NCI-H1694 treated with DMSO at 0.1 percent for 48 hours (cell line): ENCODE data around the gene ABLIM3.
"Not testable (repeated sequence)": the region's sequence is repeated elsewhere in the genome, so short reads cannot be mapped to it uniquely, and the experiment has no call there.

Experiments used
- DNase-seq: peaks from one replicate; lab custom pipeline; 2025; lab: John Stamatoyannopoulos, UW

The ABLIM3 gene

DNA sequence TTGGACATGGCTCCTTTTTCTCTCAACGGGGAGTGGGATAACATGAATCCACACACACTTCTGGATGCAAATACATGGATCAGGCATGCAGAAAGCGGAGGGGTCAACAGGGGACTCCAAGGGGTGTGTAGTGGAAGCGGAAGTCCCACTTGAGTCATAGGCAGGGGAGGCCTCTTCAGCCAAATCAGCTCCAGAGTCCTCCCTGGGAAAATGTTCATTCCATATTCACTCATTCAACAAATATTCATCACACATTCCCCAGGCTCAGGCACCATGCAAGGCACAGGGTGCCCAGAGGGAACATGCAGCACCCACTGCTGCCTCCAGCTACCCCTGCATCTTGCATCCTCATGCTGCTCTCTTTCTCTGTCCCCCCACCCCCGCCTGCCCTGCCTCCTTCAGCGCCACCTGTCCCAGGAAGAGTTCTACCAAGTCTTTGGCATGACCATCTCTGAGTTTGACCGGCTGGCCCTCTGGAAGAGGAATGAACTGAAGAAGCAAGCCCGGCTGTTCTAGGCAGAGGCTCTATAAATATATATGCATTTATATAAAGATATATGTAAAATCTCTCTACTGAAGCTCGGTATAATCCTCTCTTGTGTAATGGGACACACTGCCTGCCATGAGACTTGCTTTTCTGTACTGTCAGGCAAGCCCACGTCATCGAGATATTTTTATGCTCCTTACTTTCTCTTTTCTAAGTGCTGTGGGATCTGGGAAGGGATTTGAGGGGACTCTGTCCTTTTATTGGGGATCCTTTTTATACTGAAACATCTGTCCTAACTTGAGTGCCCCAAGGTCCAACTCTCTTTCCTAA, 116.8 kb downstream of the ABLIM3 start:
- no peak for DNase-seq

DNA sequence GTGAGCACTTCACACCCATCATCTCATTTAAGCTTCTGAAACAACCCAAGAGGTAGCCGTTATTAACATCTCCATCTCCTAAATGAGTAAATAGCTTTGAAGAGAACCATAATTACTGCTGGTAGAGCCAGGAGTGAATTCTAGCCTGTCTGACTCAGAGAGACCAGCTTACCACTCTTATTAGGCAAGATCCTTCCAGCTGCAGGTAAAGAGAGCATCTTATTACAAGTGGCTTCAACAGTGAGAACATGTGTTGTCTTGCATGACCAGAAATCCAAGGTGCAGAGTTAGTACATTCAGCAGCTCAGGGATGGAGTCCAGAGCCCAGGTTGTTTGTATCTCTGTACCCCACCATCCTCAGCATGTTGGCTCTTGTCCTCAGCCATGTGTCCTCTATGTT, 119.5 kb downstream of the ABLIM3 start:
- no peak for DNase-seq

DNA sequence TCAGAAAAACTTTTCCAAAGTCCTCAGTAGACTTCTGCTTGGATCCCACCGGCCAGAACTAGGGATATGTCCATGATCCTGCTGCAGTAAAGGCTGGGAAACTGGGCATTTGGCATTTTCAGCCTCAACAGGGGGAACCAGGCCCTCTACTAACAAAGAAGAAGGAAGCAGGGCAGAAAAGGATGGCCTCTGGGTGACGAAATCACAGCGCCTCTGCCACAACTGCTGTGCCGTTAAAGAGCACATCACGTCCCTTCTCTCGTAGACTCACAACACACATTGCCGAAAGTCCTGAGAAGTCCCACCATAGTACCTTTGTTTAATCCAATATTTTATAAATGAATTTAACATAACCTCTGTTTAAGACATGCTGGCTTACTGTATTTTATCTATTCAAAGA, 120.0 kb downstream of the ABLIM3 start:
- DNase-seq: no peak

DNA sequence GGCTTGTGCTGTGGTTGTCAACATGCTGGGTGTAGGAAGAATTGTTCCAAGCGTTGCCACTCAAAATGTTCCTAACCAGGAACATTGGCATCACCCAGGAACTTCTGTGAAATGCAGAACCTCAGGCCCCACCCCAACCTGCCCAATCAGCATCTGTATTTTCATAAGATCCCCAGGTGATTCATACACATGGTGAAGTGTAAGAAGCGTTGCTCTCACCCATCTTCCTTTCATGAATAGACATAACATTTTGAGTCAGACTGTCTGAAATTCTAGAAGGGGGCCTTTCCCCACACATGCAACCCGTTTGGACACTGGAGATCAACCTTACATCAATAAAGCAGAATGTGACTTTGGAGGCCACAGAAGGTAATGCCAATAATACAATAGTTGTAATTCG, 121.0 kb downstream of the ABLIM3 start:
- DNase-seq: no peak

DNA sequence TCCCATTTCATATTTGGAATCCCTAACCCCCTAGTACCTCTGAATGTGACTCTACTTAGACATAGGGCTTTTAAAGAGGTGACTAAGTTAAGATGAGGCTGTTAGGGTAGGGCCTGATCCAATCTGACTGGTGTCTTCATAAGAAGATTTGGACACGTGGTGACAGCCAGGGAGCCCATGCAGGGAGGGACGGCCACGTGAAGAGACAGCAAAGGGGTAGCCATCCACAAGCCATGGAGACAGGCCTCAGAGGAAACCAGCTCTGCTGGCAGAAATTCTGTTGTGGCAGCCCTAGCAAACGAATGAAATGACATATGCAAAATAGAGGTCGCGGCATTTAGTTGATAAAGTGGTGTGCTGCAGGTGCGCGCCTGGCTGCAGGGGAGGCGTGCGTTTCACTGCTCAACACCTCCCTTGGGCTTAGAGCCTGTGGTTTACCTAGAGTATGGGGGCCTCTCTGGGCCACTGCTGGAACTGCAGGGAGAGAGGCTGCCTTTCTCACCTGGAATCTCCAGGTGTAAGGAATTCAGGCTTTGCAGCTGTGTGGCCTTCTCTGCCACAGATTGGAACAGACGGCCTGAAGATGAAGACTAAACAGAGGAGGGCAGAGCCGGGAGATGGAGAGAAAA, 123.3 kb downstream of the ABLIM3 start:
- DNase-seq: no peak

- DNase-seq: no peak
Measured at GRCh38 chr5:149265068-149265465, 123.8 kb downstream of the ABLIM3 start.

DNA sequence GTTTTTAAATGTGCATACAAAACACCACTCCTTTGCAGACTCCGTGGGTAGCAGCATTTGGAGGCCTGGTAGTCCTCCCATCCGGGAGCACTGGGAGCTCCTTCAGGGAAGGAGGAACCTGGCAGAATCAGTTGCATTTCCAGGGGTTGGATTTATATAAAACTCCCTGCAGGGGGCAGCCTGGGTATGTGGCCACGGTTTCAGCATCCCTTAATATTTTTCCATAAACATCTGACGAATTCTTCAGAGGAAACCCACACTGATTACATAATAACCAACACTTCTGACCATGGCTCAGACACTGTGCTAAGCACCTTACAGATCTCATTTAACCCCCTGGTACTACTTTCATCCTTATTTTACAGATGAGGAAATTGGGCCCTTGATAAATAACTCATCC, 124.3 kb downstream of the ABLIM3 start:
- peak; percentile 4 for DNase-seq

DNA sequence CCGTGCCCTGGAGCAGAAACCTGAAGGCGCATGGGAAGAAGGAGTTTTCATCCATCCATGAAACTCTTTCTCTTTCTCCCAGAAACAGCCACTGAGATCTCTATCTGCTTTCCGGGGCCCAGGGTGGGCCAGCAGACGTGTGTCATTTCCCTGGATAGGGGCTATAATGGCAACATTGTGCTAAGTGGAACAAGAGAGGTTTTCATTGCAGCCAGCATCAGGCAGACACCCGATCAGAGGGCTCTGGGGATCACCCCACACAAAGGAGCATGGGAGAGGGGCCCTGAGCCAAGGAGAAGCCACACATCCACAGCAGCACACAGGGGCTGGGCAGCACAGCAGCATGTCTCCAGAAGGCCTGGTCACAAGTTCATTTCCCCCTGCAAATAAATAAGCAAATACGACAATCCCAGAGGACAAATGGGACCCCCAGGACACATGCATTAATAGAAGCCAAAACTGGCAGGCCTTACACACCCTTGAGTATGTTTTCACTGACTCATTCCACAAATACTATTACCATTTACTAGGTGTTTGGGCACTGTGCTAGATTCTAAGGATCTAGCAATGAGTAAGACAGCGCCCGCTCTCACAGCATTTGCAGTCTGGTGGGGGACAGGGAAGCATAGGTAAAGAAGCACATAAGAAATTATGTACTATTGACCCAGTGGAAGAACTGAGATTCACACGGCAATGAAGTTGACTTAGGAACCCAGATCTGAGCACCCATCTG, 126.1 kb downstream of the ABLIM3 start:
- DNase-seq: no peak

DNA sequence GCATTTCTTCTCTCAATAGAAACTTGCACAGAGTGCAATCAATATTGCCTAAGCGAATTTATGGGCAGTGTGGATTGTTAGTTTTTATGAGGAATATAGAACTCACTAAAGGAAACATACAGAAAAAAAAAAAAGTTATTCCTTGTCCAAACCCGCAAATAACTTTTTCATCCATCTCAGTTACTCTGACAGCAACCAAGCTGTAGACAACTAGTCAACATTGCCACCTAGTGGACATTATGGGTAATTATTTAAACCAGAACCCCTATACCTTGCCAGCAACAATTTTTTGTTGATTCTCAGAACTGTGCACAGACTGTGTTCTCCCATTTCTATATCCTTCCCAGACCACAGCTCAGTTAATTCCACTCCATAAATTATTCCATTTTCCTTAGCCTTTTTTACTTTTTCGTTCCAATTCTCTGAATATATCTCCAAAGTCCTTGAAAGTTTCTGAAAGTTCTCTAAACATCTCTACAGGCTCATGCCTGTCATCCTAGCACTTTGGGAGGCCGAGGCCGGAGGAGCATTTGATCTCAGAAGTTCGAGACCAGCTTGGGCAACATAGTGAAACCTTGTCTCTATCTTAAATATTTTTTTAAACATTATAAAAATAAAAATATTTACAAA, 127.8 kb downstream of the ABLIM3 start:
- DNase-seq: peak; percentile 34

- DNase-seq: no peak
Measured at GRCh38 chr5:149271195-149271715, 130.0 kb downstream of the ABLIM3 start.

GRCh38 chr5:149271716-149272563, 130.6 kb downstream of the ABLIM3 start, which contains the start of gene AFAP1L1:
AFAP1L1 (plus strand) TSS chr5:149271859; CDS start chr5:149271969, 110 bp downstream.
- peak; percentile 8 for DNase-seq

DNA sequence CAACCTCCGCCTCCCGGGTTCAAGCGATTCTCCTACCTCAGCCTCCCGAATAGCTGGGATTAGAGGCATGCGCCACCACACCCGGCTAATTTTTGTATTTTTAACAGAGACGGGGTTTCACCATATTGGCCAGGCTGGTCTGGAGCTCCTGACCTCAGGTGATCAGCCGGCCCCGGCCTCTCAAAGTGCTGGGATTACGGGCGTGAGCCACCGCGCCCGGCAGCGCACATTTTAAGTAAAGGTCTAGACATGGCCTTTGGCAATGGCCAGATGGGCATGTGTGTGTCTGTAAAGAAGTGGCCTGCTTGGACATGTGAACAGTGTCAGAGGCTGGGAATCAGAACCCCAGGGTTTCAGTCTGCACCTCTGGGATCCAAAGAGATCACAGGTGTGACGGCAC, 131.5 kb downstream of the ABLIM3 start:
- not testable (repeated sequence) for DNase-seq

DNA sequence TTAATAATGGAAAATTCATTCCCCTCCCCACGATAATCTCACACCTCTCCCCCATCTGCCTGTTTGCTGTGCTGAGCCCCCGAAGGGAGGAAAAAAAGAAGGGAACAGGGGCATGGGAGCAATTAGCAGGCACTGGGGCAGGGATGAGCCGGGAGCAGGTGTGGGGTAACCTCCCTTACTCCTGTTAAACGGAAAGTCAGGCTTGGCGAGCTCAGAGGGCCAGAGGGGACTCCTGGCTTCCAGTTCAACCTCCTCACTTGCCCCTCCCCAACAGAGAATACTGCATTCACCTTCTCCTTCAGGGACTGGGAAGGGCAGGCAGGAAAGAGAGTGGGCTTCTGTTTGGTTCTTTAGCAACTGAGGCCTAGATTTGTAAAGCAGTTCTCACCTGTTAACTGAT, 131.9 kb downstream of the ABLIM3 start:
- no peak for DNase-seq

DNA sequence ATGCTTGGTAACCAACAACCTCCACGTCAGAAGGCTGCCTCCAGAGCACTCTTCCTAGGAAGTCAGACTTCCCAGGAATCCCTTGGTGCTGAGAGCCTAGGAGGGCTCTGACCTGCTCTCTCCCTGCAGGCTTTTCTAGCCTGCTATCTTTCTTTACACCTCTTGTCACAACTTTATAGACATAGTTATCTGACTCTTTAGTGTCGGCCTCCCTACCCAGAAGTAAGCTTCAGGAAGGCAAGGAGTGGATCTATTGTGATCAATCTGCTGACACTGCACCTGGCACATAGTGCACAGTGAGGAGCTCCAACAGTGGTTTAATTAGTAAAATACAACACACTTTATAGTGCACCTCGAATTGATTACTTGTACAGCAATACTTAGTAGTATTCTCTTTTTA, 132.7 kb downstream of the ABLIM3 start:
- no peak for DNase-seq

DNA sequence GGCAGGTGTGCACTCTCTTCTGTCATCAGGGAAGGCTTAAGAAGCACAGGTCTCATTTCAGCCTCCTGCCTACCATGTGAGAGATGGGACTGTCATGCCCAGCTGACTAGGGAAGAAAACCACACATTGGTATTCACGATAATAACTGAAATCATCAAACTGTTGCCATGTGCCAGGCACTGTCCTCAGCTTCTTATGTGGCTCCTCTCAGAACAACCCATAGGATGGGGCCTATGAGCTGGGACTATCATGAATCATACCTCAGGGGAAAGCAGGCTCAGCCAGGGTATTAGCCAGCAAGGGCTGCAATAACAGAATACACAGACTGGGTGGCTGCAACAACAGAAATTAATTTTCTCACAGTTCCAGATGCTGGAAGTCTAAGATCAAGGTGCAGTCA, 133.6 kb downstream of the ABLIM3 start:
- no peak for DNase-seq

DNA sequence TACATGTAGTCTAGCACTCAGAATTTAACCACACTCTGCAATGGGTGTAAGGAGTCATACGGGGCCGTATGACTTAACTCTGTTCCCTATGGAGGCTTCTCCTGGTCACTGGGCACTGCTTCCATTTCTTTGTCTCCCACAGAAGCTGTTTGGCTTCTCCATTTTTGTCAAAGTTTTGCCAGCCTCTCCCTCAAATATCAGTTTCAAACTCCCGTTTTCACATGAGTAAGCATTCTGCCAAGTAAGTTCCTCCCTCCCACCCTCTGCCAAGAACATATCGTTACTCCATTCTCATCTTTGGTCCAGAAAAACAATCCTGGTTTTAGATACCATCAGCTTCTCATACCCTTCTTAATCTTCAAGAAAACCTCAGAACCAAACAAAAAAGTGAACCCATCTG, 136.5 kb downstream of the ABLIM3 start:
- DNase-seq: no peak

GRCh38 chr5:149278451-149279210, 137.3 kb downstream of the ABLIM3 start:
- DNase-seq: no peak

DNA sequence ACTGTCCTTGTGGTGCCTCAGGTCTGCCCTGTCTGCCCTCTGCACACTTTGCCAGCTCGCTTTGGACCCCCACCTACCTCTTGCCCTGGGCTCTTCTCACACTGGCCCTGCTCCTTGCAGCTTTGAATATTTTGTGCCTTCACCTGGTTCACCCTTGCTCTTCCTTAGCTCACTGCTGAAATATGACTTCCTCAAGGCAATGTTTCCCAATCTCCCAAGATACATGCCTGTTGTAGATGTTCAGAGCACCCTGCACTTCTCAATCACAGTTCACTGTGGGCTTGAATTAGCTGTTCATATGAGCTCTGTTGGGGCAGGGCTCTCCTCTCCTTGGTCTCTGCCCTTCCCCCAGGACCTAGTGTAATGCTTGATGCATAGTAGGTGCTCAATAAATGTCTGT, 138.4 kb downstream of the ABLIM3 start:
- no peak for DNase-seq

DNA sequence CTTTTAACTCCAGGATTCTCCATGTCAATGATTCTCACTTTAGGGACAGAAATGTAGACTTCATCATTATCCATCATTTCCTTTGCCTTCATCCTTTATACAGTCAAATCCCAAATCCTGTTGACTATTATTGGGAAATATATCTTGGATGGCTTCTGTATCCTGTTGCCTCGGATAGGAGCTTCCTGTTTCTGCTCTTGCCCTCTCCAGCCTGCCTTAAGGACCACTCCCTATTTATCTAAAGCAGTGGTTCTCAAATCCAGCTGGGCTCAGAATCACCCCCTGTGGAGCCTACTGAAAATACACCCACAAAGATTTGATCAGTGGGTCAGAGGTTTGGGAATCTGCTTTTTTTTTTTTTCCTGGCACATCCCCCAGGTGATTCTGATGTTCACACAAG, 138.8 kb downstream of the ABLIM3 start:
- no peak for DNase-seq

GRCh38 chr5:149280802-149281201, 139.5 kb downstream of the ABLIM3 start:
- no peak for DNase-seq
